ENCODE measurements around the gene RPS16.

- TF ChIP-seq, protein P1, sequence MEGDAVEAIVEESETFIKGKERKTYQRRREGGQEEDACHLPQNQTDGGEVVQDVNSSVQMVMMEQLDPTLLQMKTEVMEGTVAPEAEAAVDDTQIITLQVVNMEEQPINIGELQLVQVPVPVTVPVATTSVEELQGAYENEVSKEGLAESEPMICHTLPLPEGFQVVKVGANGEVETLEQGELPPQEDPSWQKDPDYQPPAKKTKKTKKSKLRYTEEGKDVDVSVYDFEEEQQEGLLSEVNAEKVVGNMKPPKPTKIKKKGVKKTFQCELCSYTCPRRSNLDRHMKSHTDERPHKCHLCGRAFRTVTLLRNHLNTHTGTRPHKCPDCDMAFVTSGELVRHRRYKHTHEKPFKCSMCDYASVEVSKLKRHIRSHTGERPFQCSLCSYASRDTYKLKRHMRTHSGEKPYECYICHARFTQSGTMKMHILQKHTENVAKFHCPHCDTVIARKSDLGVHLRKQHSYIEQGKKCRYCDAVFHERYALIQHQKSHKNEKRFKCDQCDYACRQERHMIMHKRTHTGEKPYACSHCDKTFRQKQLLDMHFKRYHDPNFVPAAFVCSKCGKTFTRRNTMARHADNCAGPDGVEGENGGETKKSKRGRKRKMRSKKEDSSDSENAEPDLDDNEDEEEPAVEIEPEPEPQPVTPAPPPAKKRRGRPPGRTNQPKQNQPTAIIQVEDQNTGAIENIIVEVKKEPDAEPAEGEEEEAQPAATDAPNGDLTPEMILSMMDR (IDR thresholded peaks at IDR 0.05), result no peak
- TF ChIP-seq POLR2A (IDR thresholded peaks at IDR 0.05), result no peak
Measured at GRCh38 chr19:39467941-39468340, 32.2 kb upstream of the RPS16 start.

Measured in right lobe of liver (tissue), 4 donors.